ENCODE data around the gene DPP10.
A peak's percentile ranks its signal among the peaks of the same experiment; 100 is the strongest.

DPP10 gene

DNA sequence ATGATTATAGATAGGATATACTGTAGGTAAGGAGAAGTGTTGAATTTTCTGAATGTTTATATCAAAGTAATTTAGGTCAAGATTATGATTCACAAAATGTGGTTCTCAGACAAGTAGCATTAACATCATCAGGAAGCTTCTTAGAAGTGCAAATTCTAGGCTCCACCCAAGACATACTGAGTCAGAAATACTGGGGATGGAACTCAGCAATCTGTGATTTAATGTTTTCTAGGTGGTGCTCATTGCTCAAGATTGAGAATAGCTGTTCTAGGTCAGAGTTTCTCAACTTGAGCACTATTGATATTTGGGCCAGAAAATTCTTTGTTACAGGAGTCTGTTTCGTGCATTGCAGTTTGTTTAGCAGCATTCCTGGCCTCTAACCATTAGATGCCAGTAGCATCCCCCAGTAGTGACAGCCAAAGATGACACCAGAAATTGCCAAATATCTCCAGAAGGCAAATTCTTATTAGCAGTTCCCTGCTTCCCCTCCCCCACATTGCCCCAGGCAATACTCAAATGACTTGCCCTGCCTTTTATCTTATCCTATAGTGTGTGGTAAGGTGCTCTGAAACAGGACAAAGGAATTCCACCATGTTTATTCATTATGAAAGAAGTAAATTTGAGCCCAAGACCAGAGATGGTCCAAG, 1001.2 kb downstream of the DPP10 start:
- peak in 1 of 2 donors; percentile 27 for DNase-seq (ENCODE audit: low read depth in 2 of 2)

DNA sequence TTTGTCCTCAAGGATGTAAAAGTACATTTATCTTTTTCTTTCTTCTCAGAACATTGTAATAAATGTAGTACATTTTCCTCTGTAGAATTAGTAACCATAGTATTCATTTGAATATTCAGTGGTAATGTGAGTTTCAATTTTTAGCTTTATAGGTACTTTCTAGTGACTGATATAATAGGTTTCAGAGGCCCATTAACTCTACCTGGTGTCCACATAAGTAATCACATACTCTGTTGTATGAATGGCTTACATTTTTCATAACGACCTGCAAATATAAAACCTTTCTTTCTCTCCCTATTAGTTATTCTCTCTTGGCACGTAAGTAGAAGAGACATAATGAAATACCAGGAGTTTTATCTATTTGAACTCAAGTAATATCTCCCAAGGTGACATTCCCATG, 1017.6 kb downstream of the DPP10 start:
- TF ChIP-seq, protein P1, sequence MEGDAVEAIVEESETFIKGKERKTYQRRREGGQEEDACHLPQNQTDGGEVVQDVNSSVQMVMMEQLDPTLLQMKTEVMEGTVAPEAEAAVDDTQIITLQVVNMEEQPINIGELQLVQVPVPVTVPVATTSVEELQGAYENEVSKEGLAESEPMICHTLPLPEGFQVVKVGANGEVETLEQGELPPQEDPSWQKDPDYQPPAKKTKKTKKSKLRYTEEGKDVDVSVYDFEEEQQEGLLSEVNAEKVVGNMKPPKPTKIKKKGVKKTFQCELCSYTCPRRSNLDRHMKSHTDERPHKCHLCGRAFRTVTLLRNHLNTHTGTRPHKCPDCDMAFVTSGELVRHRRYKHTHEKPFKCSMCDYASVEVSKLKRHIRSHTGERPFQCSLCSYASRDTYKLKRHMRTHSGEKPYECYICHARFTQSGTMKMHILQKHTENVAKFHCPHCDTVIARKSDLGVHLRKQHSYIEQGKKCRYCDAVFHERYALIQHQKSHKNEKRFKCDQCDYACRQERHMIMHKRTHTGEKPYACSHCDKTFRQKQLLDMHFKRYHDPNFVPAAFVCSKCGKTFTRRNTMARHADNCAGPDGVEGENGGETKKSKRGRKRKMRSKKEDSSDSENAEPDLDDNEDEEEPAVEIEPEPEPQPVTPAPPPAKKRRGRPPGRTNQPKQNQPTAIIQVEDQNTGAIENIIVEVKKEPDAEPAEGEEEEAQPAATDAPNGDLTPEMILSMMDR (IDR thresholded peaks at IDR 0.05; ENCODE audit: low read depth, low read length) = no peak
- DNase-seq (ENCODE audit: low read depth in 2 of 2) = no peak
- H3K4me3 ChIP-seq (replicated peaks in 1 of 2; ENCODE audit: low read depth in 2 of 2, low read length in 2 of 2) = no peak overlapping the region

More for the DNA sequence above, 1001.2 kb downstream of the DPP10 start:
- no peak overlapping the region for H3K4me3 ChIP-seq (replicated peaks in 1 of 2; ENCODE audit: low read depth in 2 of 2, low read length in 2 of 2)
- TF ChIP-seq, protein P1 (IDR thresholded peaks at IDR 0.05; ENCODE audit: low read depth, low read length) = no peak

DNA sequence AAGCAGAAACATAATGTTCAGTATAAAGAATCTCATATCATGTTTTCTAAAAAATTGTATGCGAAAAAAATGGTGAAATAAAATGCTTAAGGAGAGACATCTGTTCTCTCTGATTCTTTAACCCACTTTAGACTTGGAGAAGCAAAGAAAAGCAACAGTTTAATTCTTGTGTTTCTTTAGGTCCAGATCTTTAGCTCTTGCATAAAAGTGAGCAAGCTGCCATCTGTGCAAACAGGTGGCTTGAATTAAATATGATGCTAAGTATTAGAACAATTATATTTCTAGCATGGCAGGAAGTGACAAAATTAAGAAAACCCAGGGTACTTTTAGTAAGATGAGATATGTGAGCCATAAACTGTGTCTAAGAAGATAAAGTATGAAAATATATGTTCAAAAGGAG, 1038.3 kb downstream of the DPP10 start:
- TF ChIP-seq, protein P1 (IDR thresholded peaks at IDR 0.05; ENCODE audit: low read depth, low read length) = no peak

DNA sequence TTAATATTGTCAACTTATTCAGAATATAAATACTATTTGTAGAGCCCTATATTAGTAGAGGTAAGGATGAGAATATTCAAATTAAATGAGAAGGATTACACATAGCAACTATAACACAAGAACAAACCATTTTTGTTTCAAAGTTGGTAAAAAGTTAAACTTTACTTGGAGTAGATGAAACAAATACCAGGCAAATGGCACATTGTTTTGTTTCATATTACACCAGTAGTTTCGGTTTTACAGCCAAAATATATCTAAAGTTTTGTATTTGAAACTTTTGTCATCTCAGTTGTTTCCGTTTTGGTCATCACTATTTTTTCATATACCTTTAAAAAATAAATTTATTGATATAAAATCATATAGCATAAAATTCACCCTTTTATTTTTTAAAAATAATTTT, 1039.4 kb downstream of the DPP10 start:
- no peak overlapping the region for H3K4me3 ChIP-seq (replicated peaks in 1 of 2; ENCODE audit: low read depth in 2 of 2, low read length in 2 of 2)
- DNase-seq (ENCODE audit: low read depth in 2 of 2) = no peak
- TF ChIP-seq, protein P1 (IDR thresholded peaks at IDR 0.05; ENCODE audit: low read depth, low read length) = no peak

More for the DNA sequence above, 1038.3 kb downstream of the DPP10 start:
- no peak overlapping the region for H3K4me3 ChIP-seq (replicated peaks in 1 of 2; ENCODE audit: low read depth in 2 of 2, low read length in 2 of 2)
- no peak for DNase-seq (ENCODE audit: low read depth in 2 of 2)

DNA sequence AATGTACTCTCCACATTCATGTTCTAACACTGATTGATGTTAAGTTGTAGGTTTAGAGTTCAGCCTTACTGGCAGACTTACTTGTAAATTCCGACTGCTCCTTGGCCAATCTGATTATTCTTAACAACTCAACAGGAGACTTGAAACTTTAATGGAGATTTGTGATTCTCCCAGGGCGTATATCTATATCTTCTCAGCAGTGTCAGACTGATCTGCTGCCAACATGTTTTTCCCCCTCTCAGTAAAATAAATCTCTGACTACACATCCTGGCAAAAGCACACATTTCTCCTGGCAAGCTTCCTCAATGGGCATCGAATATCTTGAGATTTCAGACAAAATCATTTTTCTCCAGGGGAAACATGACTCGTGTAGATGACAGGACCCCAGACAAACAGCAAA, 1041.2 kb downstream of the DPP10 start:
- no peak for DNase-seq (ENCODE audit: low read depth in 2 of 2)
- TF ChIP-seq, protein P1 (IDR thresholded peaks at IDR 0.05; ENCODE audit: low read depth, low read length) = no peak
- H3K4me3 ChIP-seq (replicated peaks in 1 of 2; ENCODE audit: low read depth in 2 of 2, low read length in 2 of 2) = no peak overlapping the region

DNA sequence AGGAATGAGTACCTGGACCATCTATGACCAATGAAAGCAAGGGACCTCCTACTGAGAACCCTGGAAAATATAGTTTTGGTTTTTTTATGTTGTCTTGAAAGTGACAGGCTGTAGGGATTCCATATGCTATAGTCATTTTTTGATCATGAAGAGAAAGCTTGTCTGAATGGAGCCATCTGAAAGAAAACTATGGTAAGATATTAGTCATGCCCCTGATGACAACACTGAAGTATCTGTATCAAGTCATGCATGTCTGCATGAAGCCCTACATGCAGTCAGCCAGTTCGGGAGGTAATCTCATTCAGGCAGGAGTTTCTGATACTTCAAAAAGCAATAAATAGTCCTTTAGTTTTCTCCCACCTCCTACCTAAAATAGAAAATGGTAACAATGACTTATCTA, 1042.0 kb downstream of the DPP10 start:
- no peak overlapping the region for H3K4me3 ChIP-seq (replicated peaks in 1 of 2; ENCODE audit: low read depth in 2 of 2, low read length in 2 of 2)
- TF ChIP-seq, protein P1 (IDR thresholded peaks at IDR 0.05; ENCODE audit: low read depth, low read length) = no peak
- no peak for DNase-seq (ENCODE audit: low read depth in 2 of 2)

DNA sequence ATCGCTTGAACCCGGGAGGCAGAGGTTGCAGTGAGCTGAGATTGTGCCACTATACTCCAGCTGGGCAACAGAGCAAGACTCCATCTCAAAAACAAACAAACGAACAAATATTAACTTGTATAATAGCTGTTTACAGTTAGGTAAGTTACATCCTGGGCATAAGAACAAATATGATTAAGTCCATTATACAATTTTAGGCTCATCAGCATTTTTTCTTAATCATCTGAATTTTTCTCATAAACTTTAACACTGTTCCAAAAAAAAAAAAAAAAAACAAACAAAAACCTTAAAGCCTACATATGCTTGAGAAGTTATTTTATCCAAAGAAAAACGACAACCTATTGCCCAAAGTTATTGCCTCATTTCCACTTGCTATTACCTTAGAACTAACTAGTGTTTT, 1042.5 kb downstream of the DPP10 start:
- TF ChIP-seq, protein P1 (IDR thresholded peaks at IDR 0.05; ENCODE audit: low read depth, low read length) = no peak
- DNase-seq (ENCODE audit: low read depth in 2 of 2) = no peak
- H3K4me3 ChIP-seq (replicated peaks in 1 of 2; ENCODE audit: low read depth in 2 of 2, low read length in 2 of 2) = no peak overlapping the region

All from cardiac fibroblast (primary cell).